Caco-2 (cell line): Measurements from ENCODE around the gene MRPL36. TPM values are rescaled to one million over a fixed set of nuclear protein-coding genes. Genes with fewer than 3 reads are reported as not detected.

Source experiments
- BruUV-seq: library from RNA; stranded (reverse); fragments of 400-500 nt; replicated peaks from 2 replicates; lab custom pipeline; 2021; lab: Mats Ljungman, UMichigan
- CTCF ChIA-PET: fragments of 300-600 bp; sonication (Branson Sonifier 250); formaldehyde crosslinking; loops from one replicate; lab custom pipeline; 2022; ENCODE audit warnings: antibody characterized with exemption; lab: Charles Lee
- POLR2A ChIA-PET: fragments of 300-600 bp; sonication (Branson Sonifier 250); formaldehyde crosslinking; loops from one replicate; lab custom pipeline; 2022; ENCODE audit warnings: antibody characterized with exemption; lab: Charles Lee
- DNase-seq, 2 experiments: peaks; one replicate each; pipeline versions ENCODE4 v3.0.0 to v3.0.0-alpha.2; 2020 to 2022
- H3K27me3 ChIP-seq: replicated peaks from 2 replicates; pipeline ENCODE4 v1.6.0; 2011; ENCODE audit warnings: low read length; ENCODE audit not compliant: control insufficient read depth, insufficient read depth
- H3K36me3 ChIP-seq: 2 replicates; pipeline ENCODE4 v1.5.1; 2011; ENCODE audit warnings: low read length; ENCODE audit not compliant: control insufficient read depth, insufficient read depth
- H3K4me1 ChIP-seq: fragments of 250-450 bp; sonication (Bioruptor Pico); 2 replicates; pipeline ENCODE4 v1.5.1; 2020; ENCODE audit warnings: mild to moderate bottlenecking
- H3K4me3 ChIP-seq: 2 replicates; pipeline ENCODE4 v1.5.1; 2011; ENCODE audit warnings: low read depth, mild to moderate bottlenecking, control low read depth, low read length
- H3K9me3 ChIP-seq: fragments of 250-450 bp; sonication (Bioruptor Pico); 2 replicates; pipeline ENCODE4 v1.5.1; 2020; ENCODE audit warnings: mild to moderate bottlenecking, moderate library complexity
- H3K27ac Mint-ChIP-seq: one replicate; pipeline ENCODE4 v1.8.0; 2022; ENCODE audit warnings: mixed read lengths; ENCODE audit not compliant: unreplicated experiment
- H3K27me3 Mint-ChIP-seq: one replicate; pipeline ENCODE4 v1.8.0; 2022; ENCODE audit warnings: mixed read lengths; ENCODE audit not compliant: insufficient read depth, unreplicated experiment
- H3K36me3 Mint-ChIP-seq: one replicate; pipeline ENCODE4 v1.8.0; 2022; ENCODE audit warnings: mild to moderate bottlenecking, mixed read lengths; ENCODE audit not compliant: insufficient read depth, unreplicated experiment
- H3K4me1 Mint-ChIP-seq: one replicate; pipeline ENCODE4 v1.8.0; 2022; ENCODE audit warnings: low read depth, mixed read lengths; ENCODE audit not compliant: unreplicated experiment
- H3K4me3 Mint-ChIP-seq: one replicate; pipeline ENCODE4 v1.8.0; 2022; ENCODE audit warnings: mild to moderate bottlenecking, moderate library complexity, mixed read lengths; ENCODE audit not compliant: unreplicated experiment
- H3K9me3 Mint-ChIP-seq: one replicate; pipeline ENCODE4 v1.8.0; 2022; ENCODE audit warnings: mixed read lengths; ENCODE audit not compliant: unreplicated experiment
- CTCF ChIP-seq, 2 experiments: fragments of 200-600 bp in 1 of 2; IDR thresholded peaks; 1 replicate in 1 of 2; 2 replicates in 1 of 2; pipeline versions ENCODE4 v1.5.1 to v1.8.0; 2011 to 2022; ENCODE audit warnings: antibody characterized with exemption in 1 of 2, control low read depth in 1 of 2, inconsistent platforms in 1 of 2, low read depth in 1 of 2, low read length in 1 of 2, mild to moderate bottlenecking in 1 of 2, moderate library complexity in 1 of 2; ENCODE audit not compliant: insufficient read depth in 1 of 2, severe bottlenecking in 1 of 2, unreplicated experiment in 1 of 2
- intact Hi-C: fragments of 100-400 bp; cut with micrococcal nuclease; formaldehyde crosslinking; loops from one replicate; pipeline ENCODE4 v1.10.0; 2022; ENCODE audit not compliant: unreplicated experiment
- total RNA-seq: library from RNA; stranded (reverse); gene quantifications from 2 replicates; pipeline ENCODE4 v1.2.3, GENCODE V29; 2022

Gene MRPL36
- total RNA-seq, 1 experiment from 2014 or later = 65.9 TPM

- peaks cover 8% of the 10 kb centered on the region for H3K36me3 ChIP-seq
- H3K27me3 ChIP-seq = no peaks in the 10 kb centered on the region
- DNase-seq = no peak
- Mint-ChIP-seq H3K36me3 (peaks cover 57% of the 10 kb centered on the region), H3K27ac (no peak overlapping the region), H3K9me3 (peaks cover 10% of the 10 kb centered on the region), H3K4me3 (no peak overlapping the region), H3K27me3 (no peaks in the 10 kb centered on the region), H3K4me1 (no peaks in the 10 kb centered on the region)
- TF ChIP-seq CTCF (IDR thresholded peaks at IDR 0.05; ENCODE audit: insufficient read depth in 1 of 2, low read depth in 1 of 2, low read length in 1 of 2, severe bottlenecking in 1 of 2, unreplicated experiment in 1 of 2) = no peak
- no peak overlapping the region for H3K4me3 ChIP-seq
- no peaks in the 10 kb centered on the region for H3K4me1 ChIP-seq
- H3K9me3 ChIP-seq = no peaks in the 10 kb centered on the region
- POLR2A ChIA-PET = no interaction called here
- CTCF ChIA-PET = no interaction called here
- intact Hi-C loops = no loop called here
- no TSS peak for BruUV-seq
Measured at GRCh38 chr5:1820926-1821325, 21.3 kb upstream of the MRPL36 start.

- Mint-ChIP-seq H3K27me3 (no peaks in the 10 kb centered on the region), H3K36me3 (peaks cover 62% of the 10 kb centered on the region), H3K27ac (no peak overlapping the region), H3K4me1 (no peaks in the 10 kb centered on the region), H3K4me3 (no peak overlapping the region), H3K9me3 (peaks cover 10% of the 10 kb centered on the region)
- no peak for TF ChIP-seq CTCF (IDR thresholded peaks at IDR 0.05; ENCODE audit: insufficient read depth in 1 of 2, low read depth in 1 of 2, low read length in 1 of 2, severe bottlenecking in 1 of 2, unreplicated experiment in 1 of 2)
- ChIA-PET POLR2A (no interaction called here), CTCF (no interaction called here)
- H3K27me3 ChIP-seq = no peaks in the 10 kb centered on the region
- intact Hi-C loops = no loop called here
- H3K36me3 ChIP-seq = peaks cover 9% of the 10 kb centered on the region
- no TSS peak for BruUV-seq
- no peak overlapping the region for H3K4me3 ChIP-seq
- no peaks in the 10 kb centered on the region for H3K4me1 ChIP-seq
- no peak for DNase-seq
- H3K9me3 ChIP-seq = no peaks in the 10 kb centered on the region
Measured at GRCh38 chr5:1820381-1820780, 20.7 kb upstream of the MRPL36 start.

DNA sequence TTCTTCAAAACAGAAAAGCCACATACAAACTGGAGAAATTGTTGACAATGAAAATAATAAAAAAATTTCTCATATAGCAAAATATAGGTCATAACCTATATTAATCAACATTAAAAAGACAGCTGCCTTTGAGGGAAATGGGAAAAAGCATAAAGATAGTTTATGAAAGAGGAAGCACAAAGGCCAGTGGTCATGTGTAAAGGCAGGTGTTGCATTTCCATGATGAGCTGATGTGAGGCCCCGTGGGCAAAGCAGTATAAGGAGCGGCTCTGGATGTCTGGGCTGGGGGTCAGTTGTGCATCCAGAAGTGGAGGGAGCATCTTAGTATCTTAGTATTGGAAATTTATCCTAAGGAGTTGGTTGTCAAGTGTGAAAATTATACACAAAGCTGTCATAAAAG, 19.8 kb upstream of the MRPL36 start:
- Histone ChIP-seq H3K9me3 (no peaks in the 10 kb centered on the region), H3K36me3 (peaks cover 9% of the 10 kb centered on the region), H3K27me3 (no peaks in the 10 kb centered on the region), H3K4me1 (no peaks in the 10 kb centered on the region), H3K4me3 (no peak overlapping the region)
- DNase-seq = no peak
- H3K27ac Mint-ChIP-seq = no peak overlapping the region
- no peaks in the 10 kb centered on the region for H3K27me3 Mint-ChIP-seq
- peaks cover 10% of the 10 kb centered on the region for H3K9me3 Mint-ChIP-seq
- TF ChIP-seq CTCF (IDR thresholded peaks at IDR 0.05; ENCODE audit: insufficient read depth in 1 of 2, low read depth in 1 of 2, low read length in 1 of 2, severe bottlenecking in 1 of 2, unreplicated experiment in 1 of 2) = no peak
- no peak overlapping the region for H3K4me3 Mint-ChIP-seq
- CTCF ChIA-PET = no interaction called here
- no TSS peak for BruUV-seq
- intact Hi-C loops = no loop called here
- H3K4me1 Mint-ChIP-seq = no peaks in the 10 kb centered on the region
- H3K36me3 Mint-ChIP-seq = peaks cover 71% of the 10 kb centered on the region
- POLR2A ChIA-PET = no interaction called here
